HG03097 (cell line): Measurements from ENCODE around the gene NEURL1.

Experiments used
- ATAC-seq: cut with Tn5 transposase; IDR thresholded peaks from one replicate; pipeline ENCODE4 v1.9.1; 2021; ENCODE audit not compliant: unreplicated experiment, low FRiP score

Gene NEURL1

DNA sequence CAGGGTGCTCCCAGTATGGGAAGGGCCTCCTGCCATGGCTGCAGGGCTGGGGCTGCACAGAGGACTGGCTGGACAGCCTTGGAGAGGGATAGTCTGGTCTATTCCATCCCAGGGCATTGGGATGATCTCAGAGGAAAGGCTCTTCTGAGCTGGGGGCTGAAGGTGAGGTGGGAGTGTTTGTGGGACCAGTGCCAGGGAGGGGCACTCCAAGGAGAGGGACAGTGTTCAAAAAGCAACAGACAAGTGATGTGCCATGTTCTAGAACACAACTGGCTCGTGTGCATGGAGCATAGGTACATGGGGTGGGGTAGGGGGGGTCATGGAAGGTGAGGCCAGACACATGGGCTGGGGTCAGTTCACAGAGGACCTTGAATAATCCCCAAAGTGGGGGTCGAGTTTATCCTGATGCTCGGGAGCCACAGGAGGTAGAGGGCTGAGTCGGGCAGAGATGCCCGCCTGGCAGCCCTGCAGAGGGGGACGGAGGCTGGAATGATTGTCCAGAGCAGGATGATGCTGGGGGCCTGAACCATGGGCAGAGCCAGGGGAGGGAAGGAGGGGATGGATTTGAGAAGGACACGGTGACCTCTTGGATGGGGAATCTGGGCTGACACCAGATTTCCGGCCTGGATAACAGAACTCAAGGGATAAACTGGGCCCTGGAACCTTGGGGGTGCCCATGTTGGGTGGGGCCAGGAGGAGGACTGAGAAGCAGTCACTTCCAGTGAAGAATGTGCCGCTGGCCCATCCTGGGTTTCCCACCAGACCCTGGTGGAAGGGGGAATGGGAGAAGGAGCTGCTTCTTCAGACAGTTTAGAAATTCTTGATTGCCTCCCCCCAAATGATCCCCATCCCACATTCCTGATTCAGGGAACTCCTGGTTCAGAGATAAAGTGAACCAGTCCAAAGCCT lies 50.4 kb downstream of the NEURL1 start:
- ATAC-seq = no peak

DNA sequence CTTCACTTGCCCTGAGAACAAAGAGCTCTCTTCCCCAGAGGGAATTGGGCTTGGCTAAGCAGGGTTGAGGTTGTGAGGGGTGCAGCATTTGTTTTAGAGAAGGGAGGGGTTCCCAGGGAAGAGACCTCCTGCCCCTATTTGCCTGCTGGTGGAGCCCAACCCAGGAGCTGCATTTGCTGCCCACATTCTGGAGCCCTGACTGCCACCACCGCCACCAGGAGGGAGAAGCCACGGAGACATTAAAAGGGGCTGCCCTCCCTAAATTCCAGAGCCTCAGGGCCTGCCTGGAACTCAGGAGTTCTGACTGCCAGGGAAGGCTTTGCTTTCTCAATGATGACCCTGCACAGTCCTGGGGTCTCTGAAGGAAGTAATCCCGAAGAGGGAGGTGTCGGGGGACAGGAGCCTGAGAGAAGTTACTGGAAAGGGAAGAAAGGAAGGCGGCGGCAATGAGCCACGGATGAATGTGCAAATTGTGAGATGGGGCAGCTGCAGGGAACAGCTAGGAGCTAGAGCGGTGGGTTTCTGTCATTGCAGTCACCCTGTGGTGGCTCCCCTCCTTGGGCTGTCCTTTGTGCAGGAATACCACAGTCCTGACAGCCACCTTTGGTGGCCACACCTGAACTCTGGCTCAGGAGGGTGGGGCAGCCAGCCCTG lies 51.3 kb downstream of the NEURL1 start:
- no peak for ATAC-seq

DNA sequence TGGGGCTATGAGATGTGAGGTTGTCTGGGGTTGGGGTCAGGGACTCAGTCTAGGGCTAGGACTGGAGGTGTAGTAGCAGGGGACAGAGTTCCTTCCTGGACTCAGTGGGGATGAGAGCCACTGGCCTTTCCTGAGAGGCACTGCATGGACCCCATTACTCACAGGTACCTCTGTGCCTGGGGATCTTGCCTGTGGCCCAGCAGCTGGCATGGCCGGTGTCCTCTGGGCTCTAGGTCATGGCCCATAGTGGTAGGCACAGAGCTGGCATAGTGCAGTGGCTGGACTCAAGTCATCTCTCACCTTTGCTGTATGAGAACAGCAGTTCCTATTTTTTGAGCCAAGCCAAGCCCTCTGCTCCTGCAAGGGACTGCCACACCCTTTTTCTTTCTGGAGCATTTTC lies 51.9 kb downstream of the NEURL1 start:
- ATAC-seq = no peak

DNA sequence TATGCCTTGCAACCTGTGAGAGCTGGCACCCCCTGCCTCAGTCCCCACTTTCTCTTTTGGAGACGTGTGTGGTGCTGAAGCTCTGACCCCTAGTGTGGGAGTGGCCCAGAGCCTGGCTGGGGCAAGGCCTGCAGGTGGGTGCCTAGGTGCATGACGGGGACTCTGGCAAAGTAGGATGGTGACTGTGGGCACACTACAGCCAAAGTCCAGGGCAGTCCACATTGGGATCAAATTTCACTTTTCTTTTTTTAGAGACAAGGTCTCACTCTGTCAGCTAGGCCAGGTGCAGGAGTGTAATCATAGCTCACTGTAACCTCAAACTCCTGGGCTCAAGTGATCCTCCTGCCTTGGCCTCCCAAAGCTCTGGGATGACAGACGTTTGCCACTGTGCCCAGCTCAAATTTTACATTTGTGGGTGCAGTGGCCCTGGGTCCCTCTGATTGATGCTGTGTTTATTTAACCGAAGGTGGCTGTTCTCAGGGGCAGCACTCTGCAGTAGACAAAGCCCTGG lies 52.3 kb downstream of the NEURL1 start:
- ATAC-seq = no peak

DNA sequence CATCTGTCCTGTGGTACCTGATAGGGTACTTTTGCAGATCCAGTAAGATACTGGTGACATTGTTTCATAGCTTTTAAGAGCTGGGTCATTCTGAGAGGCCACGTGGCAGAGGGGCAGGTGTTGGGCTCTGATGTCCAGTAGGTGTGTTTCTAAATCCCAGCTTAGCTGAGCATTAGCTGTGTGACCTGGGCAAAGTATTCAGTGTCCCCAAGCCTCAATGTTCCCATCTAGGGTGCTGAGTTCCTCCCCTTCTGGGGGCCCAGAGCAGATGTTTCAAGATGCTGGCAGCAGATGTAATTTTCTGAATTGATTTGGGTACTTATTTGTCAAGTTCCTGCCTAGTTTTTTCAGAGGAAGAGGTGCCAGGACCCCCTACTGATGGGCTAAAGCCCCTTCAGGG lies 52.9 kb downstream of the NEURL1 start:
- no peak for ATAC-seq

DNA sequence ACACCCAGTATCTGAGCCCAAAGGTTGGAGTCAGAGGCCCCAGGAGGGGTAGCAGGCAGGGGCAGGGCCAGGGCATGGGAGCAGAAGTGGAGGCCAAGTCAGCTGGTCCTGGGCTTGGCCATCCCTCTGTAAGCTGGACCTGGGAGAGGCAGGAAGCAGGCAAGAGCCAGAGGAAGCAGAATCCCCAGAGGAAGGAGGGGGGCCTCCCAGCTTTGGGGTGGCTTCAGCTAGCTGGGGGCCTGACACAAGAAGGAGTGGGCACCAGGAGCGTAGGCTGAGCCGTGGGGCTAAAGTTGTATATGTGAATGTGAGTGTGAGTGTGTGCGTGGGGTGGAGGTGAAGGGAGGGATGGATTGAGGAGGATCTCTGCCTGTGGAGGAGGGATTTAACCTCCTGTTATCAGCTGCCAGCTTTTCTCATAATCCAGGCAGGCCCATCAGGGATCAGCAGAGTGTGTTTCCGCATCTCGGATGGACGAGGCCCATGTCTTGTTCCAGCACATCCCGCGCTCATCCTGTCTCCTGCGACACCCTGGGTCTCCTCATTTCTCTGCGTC lies 54.0 kb downstream of the NEURL1 start:
- no peak for ATAC-seq

DNA sequence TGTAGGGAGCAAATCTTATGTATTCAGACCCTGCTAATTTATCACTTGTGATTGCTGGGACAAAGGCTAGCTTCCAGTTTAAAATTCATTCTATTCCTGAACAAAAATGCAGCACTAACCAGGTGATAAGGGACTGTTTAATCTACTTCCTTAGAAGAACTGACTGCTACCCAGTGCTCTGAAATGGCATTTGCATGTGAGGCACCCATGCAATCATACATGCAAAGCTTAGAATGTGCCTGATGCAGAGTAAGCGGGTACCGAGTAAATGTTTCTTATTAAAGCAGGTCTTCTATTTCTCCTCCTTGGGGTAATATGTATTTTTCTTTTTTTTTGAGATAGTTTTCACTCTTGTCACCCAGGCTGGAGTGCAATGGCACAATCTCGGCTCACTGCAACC lies 54.5 kb downstream of the NEURL1 start:
- ATAC-seq = no peak

DNA sequence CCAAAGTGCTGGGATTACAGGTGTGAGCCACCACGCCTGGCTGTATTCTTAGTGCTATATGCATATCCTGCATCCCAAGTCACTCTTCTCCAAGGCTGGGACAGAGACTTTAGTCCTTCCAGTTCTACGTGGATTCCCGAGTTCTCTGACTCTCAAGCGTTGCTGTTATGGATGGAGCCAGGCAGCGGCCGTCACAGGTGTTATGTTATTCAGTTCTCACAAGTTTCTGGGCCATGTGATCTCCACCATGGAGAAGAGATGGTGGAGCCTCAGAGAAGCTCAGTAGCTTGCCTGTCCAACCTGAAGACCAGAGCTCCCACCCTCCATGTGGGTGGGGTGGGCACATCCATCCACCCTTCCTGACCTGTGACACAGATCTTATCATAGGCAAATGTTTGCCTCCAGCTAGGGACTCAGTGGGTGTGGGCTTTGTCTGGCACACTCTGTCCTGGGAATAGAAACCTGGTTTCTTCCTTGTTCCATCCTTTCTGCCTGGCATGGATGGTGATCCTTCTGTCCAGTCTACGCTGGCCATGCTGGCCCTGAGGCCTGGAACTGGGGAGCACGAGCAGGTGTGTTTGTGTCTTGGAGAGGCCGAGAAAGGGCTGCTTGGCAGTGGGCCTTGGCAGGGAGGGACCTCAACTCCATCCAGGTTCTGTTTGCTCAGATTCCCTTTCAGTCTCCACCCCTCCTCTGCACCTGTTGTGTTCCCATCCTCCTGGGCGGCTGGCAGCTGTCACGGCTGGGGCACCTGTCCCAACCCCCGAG lies 55.3 kb downstream of the NEURL1 start:
- no peak for ATAC-seq

DNA sequence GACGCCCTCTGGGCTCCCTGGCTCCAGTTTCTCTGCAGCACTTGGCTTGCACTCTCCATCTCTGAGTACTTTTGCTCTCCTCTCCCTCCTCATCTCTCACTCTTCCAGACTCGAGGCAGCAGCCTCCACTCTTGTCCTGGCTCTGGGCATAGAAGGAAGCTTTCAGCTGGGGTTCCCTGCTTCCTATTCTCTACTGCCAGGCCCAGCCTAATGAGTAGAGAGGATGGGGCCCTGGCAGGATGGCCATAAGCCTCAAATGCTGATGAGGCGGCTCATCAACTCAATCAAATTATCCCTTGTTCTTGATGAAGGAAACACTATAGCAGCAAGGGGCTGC lies 55.8 kb downstream of the NEURL1 start:
- no peak for ATAC-seq

DNA sequence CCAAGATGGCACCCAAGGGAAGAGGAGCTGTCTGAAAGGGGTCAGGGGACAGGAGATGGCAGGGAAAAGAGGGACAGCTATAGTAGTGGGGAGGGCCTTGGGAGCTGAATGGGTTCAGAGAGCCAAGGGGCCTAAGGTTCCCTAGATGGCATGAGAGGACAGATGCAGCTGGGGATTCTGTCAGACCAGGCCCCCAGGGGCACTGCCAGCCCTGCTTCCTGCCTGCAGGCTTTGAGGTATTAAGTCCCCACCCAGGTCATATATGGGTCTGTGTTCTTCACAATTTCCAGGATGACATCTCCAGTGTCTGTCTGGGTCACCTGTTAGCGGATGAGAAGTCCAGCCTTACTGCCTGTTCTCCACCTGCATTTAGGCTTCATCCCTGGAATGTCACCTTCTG lies 56.7 kb downstream of the NEURL1 start:
- ATAC-seq = no peak

DNA sequence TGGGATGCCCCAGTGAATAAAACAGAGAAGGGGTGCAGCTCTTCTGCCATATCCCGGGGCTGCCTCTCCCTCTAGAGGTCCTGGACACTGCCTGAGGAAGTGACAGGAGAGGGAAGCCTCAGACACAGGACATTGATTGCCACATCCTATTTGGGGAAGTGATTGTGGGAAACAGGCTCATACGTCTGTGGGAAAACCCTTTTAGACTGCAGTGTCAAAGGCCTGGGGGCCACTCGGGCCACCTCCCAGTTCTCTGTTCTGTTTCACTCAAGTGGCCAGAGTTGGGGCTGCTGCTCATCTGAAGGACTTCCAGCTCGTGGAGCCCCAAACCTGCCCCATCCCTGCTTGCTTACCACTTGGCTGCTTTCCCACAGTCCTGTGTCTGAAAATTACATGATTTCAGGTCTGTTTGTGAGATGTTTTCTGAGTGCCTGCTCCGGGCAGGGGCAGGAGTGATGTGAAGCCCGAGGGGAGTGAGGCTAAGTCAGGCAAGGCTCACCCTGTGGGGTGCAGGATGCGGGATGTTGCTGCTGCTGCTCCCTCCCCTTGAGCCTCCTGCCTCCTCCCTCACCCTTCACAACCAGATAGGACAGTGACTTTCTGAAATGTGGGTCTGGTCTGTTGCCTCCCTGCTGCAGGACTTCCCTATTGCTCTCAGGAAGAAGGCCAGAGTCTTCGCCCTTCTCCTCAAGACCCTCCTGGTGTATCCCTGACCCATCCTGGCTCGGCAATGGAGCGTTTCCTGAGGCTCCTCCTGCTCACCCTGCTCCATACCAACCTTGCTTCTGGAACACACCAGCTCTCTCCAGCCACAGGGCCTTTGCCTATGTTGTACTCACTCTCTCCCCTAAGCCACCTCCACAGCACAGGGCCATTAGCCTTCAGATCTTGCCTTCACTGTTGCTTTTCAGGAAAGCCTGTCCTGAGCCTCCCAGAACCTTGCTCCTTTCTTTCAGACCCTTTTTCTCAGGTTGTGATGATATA lies 58.4 kb downstream of the NEURL1 start:
- ATAC-seq = no peak

DNA sequence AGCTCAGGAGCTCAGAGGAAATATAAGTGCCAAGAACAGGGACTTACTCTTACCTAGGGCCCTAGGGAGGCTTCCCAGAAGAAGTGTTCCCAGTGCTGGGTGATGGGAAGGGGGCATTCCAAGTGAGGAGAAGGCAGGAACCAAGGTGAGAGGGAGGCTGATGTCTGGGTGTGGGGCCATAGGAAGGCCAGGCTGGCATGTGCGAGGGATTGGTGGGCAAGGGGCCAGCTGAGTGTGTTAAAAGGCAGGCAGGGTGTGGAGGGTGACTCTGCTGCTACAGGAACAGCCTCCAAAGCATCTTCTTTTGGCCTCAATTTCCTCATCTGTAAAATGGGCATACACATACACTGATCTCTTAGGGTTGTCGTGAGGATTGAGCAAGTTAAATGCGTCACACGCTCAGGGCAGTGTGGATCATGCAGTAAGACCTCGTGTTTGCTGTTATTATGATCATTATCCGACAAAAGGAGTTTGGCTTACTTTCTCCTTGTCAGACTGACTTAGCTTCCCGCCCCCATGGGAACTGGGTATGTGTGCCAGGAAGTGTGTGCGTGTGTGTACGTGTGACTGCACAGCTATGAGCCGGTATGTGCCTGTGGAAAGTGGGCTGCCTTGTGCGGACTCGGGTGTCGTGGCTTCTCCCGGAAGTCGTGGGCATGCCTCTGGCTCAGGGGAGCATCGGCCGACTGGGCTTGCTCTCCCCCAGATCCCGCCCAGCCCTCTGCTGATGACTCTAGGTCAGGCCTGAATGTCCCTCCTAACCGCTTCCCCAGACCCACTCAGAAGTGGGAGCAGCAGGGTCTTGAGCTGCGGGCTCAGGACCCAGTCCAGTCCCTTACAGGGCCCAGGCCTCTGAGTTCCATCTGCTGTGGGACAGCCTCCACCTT lies 59.6 kb downstream of the NEURL1 start:
- no peak for ATAC-seq

DNA sequence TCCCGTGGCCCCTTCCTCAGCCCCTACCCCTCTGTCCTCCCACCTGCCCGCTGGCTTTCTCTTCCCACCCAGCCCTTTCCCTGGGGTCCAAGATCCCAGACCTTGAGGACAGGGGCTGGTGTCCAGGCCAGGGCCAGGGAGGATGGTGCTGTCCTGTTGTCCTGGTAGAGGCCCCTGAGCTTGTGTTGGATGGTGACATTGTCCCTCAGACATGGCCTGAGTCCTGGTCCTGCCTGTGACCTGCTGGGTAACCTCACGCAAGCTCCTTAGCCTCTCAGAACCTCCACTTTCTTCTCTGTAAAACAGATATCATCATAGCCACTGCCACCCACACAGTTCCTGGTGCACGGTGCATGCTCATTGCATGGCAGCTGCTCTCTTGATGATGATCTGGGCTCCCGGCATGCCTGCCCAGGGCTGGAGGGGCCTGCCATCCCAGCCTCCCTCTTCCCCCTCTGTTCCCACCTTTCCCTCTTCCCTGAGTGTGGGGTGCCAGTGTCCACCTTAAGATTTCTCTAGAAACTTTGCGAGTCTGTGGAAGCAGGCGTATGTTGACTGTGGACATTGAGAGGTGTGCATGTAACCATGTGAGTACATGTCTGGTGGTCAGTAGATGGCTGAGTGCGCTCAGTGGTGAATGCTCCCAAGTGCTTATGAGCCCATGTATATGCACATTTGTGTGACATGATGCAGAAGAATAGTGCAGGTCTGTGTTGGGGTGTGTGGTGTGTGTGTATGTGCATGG lies 60.4 kb downstream of the NEURL1 start:
- no peak for ATAC-seq

DNA sequence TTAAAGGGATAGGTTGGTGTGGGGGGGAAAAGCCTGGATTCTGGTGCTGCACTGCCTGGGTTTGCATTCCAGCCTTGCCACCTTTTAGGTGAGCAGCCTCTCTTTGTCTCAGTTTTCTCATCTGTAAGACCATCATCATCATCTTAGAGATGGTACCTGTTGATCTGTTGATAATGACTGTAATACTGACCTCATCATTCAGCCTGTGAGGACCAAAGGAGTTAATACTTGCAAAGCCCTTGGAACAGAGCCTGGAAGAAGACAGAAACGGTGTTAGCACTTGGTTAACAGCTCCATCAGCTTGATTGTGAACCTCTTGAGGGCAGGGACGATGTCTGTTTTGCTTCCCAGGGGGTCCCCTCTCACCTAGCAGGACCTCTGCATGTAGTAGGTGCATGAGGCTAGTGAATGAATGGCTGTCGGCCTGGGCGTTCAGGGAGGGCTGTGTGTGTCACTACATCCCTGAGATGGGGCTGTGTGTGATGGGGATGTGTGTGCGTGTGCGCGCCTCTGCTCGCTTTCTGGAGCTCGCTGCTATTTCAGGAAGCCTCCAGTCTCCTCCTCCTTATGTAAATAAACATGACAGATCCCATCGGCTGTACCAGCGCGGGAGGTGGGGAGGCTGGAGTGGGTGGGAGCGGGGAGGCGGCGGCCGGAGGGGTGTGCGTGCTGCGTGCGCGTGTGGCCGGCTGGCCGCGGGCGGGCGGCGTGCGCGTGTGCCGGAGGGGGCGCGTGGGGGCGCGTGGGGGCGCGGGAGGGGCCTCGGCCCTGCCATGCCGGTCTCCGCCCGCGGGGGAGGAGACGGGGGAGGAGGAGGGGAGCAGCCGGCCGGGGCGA lies 61.2 kb downstream of the NEURL1 start:
- ATAC-seq = no peak

DNA sequence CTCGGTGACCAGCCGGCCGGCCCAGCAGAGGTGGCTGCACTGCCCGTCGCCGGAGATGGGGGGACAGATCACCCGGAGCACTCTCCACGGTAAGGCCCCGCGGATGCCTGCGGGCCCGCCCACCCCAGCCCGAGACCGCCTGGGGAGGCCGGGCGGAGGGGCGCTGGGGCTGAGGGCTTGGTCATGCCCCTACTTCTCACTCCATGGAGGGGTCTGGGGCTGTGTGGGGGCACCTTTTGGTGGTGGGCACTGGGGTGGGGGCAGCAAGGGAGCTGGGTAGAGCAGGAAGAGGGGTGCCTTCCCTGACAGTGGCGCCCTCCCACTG lies 61.8 kb downstream of the NEURL1 start:
- ATAC-seq = no peak

DNA sequence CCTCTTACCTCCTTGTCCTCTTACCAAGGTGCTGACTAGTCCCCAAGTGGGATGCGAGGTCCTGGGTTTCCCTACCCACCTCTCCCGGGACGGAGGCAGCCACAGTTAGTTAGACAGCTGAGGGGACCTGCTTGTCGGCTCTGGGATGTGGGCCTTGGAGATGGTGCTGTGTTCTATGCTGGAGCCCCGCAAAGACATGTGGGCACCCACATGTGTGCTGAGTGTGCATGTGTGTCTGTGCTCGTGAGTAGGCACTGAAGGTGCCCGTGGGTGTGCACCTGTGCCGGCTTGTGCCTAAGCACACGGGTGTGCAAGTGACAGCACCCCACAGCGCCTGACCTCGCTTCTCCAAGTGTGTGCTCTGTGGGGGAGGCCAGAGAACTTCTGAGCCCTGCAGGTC lies 62.2 kb downstream of the NEURL1 start:
- ATAC-seq = no peak

DNA sequence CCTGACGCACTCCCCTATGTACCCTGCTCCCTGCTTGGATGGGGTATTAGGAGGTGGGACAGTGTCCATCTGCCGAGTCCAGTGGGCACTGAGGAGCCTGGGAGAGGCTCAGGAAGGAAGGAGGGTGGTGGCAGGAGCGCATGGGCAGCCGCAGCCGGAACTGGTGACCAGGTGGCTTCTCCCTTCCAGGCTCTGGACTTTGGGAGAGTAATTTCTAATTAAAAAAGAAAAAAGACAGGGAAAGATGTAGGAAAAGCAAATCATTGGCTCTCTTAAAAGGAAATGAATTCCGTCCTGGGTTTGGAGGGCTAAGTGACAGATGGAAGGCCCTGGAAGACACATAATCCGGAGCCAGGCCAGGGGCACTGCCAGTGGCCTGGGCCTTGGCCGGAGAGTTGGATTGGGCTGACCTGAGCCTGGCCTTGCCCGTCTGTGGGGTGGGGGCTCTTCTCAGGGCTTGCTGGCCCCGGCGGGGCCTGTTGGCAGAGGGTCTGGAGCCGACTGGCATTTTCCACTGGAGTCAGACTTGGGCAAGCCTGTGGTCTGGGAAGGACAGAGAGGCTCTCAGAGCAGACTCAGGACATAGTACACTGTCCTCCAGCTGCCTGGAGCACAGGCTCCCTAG lies 63.0 kb downstream of the NEURL1 start:
- ATAC-seq = no peak
